Esophagus muscularis mucosa (tissue), 3 donors: ENCODE measurements around the gene CUL4A.
"Not testable (repeated sequence)": the region's sequence is repeated elsewhere in the genome, so short reads cannot be mapped to it uniquely, and the experiment has no call there.

Experiments
- POLR2A ChIP-seq: fragments of 450-650 bp; IDR thresholded peaks from one replicate; pipeline ENCODE4 v1.6.1; 2017; ENCODE audit warnings: antibody characterized with exemption, moderate library complexity, mild to moderate bottlenecking, low read depth
- POLR2AphosphoS5 ChIP-seq, 2 donors: sonication (generic); formaldehyde crosslinking; IDR thresholded peaks; one replicate each; pipeline ENCODE4 v1.6.1; 2017; ENCODE audit warnings: antibody characterized with exemption in 2 of 2
- TF ChIP-seq, protein P1 (sequence below), 3 experiments: fragments of 200-600 bp in 2 of 3; fragments of 450-650 bp in 1 of 3; sonication (generic) in 2 of 3; IDR thresholded peaks; one replicate each; pipeline ENCODE4 v1.5.1; 2017 to 2019; ENCODE audit warnings: antibody characterized with exemption in 3 of 3, mild to moderate bottlenecking in 2 of 3, moderate library complexity in 1 of 3

DNA sequence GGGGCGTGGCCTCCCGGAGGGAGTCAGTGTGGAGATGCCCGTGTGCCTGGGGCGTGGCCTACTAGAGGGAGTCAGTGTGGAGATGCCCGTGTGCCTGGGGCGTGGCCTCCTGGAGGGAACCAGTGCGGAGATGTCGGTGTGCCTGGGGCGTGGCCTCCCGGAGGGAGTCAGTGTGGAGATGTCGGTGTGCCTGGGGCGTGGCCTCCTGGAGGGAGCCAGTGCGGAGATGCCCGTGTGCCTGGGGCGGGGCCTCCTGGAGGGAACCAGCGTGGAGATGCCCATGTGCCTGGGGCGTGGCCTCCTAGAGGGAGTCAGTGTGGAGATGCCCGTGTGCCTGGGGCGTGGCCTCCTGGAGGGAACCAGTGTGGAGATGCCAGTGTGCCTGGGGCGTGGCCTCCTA, 104.7 kb downstream of the CUL4A start:
- TF ChIP-seq, protein P1, sequence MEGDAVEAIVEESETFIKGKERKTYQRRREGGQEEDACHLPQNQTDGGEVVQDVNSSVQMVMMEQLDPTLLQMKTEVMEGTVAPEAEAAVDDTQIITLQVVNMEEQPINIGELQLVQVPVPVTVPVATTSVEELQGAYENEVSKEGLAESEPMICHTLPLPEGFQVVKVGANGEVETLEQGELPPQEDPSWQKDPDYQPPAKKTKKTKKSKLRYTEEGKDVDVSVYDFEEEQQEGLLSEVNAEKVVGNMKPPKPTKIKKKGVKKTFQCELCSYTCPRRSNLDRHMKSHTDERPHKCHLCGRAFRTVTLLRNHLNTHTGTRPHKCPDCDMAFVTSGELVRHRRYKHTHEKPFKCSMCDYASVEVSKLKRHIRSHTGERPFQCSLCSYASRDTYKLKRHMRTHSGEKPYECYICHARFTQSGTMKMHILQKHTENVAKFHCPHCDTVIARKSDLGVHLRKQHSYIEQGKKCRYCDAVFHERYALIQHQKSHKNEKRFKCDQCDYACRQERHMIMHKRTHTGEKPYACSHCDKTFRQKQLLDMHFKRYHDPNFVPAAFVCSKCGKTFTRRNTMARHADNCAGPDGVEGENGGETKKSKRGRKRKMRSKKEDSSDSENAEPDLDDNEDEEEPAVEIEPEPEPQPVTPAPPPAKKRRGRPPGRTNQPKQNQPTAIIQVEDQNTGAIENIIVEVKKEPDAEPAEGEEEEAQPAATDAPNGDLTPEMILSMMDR (IDR thresholded peaks at IDR 0.05), result not testable (repeated sequence)
- TF ChIP-seq POLR2A; POLR2AphosphoS5 (IDR thresholded peaks at IDR 0.05): not testable (repeated sequence)
